Amniotic stem cell (primary cell): Measurements from ENCODE around the gene SP2.

Source experiments
- DNase-seq: peaks from one replicate; lab custom pipeline; 2025; lab: John Stamatoyannopoulos, UW

SP2 gene

DNA sequence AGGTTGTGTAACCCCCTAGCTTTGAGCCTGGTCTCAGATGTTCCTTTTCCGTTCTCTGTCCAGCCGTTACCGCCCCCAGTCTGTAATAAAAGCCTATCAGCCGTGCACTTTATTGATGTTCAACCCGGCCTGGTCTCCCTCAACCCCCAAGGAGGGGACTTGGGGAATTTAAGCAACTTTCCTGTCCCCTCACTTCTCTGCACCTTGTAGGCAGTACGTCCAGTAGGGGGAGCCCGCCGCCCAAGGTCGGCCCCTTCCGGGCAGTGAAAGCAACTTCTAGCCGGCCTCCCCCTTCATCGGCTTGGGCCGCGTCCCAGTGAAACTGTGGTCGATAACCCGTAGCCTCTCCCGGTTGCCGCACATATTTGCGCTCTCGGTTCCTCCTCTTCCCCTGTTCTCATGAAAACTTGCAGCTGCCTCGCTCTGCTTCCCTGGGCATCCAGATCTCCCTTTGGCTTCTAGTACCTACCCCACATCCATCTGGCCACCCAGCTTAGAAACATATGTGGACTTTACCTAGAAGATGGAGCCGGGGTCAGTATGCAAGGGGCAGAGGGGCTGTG is 53.2 kb downstream of the SP2 start:
- DNase-seq = peak; percentile 19

- DNase-seq = no peak
Observed at GRCh38 chr17:47949946-47950345, 53.9 kb downstream of the SP2 start.

GRCh38 chr17:47950448-47950847 is 54.4 kb downstream of the SP2 start:
- DNase-seq = no peak

DNA sequence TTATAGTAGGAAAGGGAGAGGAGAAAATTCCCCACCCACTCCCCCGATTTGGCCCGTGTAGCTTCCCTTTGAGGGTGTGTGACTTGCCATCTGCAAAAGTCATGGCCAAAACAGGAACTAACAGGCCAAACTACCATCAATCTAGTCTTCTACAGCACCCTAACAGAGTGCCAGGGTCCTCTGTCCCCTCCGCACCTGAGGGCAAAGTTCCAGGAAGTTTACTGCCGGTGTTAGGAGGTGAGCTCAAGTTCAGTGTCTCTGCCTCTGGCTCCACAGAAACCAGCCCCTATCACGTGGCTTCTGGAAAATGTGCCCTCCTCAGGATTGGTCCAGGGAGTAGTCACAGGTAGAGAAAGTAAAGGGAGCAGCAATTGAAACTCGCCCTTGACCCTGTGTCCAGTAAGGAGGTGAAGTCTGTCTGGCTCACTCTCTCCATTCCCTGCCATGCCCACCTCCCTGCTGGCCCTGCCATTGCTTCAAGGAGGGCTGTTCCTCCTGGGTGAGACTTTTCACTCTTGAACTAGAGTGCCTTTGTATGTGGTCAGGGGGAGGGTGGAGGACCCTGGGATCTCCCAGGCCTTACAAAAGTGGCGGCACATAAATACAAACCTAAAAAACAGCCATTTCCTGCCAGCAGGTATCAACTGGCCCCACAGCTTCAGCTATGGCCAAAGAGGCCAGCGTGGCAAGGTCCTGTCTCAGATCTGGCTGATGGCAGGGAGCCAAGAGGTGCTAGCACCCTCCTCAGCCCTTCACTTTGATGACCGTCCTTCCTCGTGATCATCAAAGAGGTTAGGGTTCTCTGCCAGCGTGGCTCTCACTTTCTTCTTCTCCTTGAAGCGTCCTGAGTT is 56.4 kb downstream of the SP2 start:
- no peak for DNase-seq

DNA sequence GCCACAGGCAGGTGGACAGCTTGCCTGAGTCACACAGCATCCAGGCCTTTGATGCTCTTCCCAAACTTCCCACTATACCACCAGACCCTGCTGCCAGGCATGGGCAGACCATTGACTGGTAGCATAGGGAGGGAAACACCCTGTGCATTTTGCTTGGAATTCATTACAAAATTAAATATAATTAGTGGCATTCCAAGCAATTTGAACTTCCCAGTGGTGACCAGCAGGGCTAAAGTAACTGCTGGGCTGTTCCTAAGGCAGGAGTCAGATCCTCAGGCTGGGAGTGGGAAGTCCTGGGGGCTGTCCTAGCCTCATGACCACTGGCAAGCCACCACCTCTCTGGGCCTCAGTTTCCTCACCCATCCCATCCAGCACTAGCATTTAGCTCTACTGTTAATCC is 57.9 kb downstream of the SP2 start:
- no peak for DNase-seq

DNA sequence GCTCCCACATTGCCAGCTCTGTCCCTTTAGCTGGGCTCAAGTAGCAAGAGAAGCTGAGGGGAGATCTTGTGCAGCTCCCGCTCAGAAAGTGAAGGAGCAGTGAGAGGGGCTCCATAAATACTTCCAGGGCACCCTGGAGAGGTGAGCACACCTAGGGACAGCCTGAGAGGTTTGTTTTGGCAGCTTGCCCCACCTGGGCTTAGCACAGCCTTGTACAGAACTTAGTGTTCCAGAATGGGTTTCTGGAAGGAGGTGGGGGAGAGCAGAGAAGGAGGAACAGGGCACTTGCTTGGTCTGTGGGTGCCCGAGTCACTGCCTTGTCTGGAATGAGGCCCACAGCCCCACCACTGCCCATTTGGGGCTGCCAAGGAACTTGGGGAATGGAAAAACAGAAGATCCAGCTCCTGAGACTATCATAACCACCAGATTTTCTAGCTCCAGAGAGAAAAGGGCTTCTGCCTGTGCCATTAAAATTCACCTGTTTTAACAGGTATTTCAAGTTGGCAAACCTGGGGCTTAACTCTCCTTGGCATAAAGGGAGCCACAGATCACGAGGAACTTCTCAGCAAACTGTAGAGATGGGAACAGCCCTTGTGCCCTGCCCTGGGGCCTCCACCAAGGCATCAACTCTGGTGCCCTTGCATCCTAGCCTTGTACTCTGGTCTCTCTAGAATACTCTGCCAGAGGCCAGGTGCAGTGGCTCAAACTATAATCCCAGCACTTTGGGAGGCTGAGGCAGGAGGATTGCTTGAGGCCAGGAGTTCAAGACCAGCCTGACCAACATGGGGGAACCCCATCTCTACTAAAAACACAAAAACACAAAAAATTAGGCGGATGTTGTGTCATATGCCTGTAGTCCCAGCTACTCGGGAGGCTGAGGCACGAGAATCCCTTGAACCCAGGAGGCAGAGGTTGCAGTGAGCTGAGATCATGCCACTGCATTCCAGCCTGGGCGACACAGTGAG is 59.7 kb downstream of the SP2 start:
- DNase-seq = no peak

DNA sequence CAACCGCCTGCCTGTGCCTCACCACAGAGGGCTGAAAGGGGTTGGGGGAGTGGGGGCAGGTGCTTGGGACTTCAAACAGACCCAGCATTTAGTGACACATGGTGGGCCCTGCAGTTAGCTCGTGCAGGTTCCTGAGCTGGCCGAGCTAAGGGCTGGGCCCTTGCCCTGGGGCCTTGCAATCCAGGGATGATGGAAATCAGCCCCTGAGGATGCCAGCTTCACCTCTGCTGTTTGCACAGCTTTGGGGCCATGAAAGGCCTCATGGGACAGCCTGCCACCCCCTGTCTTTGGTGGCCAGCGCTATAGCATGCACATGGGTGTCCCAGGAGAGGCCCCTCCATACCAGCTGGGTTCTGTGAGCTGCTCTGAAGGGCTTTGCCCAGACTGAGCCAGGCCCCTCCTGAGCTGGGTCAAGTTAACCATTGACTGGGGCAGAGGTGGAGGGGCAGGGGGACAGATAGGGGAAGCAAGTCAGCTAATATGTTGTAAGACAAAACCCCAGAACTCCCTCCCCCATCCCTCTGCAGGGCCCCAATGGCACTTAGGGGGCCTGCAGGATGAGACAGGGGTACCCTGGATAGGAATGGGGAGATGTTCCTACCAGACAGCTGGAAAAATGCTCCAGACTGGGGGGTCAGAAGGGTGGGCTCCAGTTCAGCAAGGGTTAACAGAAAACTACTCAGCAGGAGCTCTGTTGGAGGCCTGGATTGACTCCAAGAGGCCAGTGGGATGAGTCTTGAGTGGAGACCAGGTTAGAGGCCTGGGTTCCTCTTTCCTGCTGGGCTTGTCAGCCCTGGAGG is 61.0 kb downstream of the SP2 start:
- DNase-seq = no peak

GRCh38 chr17:47957591-47958490 is 61.8 kb downstream of the SP2 start, which contains the start of gene PRR15L:
TSS of gene PRR15L (minus strand) at chr17:47957883. CDS start at chr17:47953234, 4,649 bp downstream.
- no peak for DNase-seq

DNA sequence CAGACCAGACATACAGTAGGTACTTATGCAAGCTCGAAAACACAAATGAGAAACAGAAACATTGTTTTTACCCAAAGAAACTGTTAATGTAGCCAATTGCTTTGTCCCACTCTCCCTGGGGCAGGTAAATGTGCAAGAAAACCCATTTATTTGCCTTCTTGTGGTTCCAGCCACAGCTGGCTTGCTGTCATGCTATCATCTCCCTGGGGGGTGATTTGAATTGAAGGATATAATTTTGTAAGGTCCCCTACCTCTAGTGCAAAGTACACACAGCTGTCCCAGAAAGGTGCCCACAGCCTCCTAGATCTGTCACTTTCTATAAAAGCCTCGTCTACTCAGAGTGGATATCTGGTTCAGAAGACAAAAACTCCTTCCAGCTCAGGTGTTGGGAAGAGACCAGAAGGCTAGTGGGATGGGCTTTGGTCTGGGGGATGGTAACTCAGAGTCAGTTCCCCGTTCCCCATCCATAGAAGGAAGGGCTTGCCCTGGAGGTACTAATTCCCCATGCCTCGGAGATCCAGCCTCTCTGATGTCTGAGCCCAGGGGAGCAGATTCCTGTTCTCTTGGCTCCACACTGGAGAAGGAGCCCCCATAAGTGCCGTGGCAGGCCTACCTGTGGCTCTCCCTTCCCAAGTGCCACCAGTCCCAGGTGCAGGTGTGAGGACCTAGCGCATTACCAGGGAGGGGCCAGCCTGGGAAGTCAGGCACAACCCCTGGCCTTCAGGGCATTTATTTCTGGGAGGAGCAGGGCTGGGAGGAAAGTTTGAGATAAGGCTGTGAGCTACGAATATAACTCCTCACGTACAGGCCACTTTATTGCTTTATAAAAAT is 64.0 kb downstream of the SP2 start:
- DNase-seq = no peak

GRCh38 chr17:47961406-47961805 is 65.4 kb downstream of the SP2 start:
- no peak for DNase-seq

DNA sequence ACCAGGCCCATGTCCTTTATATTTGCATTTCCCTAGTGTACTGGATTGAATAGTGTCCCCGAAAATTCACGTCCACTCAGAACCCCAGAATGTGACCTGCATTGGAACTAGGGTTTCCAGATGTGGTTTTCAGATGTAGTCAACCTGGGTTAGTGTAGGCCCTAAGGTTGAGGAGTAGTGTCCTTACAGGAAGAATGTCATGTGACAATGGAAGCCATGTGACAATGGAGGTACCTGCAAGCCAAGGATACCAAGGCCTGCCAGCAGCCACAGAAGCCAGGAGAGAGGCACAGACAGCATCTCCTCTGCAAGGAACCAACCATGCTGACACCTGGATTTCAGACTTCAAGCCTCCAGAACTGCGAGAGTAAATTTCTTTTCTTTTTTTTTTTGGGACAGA is 66.9 kb downstream of the SP2 start:
- no peak for DNase-seq

DNA sequence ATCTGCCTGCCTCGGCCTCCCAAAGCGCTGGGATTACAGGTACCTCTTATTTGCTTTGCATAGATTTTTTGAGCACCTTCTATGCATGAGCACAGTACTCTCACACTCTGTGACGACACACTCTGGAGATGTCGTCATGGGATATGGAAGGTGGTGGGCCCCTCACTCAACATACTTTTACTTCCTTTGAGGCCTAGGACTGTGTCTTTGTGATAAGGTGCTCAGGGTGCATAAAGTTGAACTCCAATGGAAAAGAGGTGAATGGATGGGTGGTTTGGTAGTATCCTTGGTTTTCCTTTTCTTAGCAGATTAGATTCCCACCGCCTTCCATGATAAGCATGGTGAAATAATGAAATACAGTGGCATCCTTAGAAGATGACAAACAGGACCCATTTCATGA is 68.8 kb downstream of the SP2 start:
- no peak for DNase-seq

DNA sequence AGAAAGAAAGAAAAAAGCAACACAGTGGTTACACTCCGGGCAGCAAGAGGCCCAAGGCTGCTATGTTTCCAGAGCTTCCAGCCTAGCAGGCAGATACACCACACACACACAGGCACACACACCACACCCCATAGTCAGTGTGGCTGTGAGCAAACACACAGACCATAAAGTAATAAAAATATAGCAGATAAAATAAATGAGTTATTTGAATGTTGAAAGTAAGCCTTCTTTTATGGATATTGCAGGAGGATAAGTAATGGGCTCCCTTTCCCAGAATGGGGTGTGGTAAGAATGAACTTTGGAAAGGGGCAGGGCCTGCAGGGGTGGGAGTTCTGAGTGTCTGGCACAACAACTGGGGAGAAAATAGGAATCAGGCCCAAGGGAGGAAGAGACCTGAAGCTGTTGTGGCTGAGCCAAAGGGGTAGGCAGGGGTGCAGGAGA is 70.1 kb downstream of the SP2 start:
- DNase-seq = no peak

DNA sequence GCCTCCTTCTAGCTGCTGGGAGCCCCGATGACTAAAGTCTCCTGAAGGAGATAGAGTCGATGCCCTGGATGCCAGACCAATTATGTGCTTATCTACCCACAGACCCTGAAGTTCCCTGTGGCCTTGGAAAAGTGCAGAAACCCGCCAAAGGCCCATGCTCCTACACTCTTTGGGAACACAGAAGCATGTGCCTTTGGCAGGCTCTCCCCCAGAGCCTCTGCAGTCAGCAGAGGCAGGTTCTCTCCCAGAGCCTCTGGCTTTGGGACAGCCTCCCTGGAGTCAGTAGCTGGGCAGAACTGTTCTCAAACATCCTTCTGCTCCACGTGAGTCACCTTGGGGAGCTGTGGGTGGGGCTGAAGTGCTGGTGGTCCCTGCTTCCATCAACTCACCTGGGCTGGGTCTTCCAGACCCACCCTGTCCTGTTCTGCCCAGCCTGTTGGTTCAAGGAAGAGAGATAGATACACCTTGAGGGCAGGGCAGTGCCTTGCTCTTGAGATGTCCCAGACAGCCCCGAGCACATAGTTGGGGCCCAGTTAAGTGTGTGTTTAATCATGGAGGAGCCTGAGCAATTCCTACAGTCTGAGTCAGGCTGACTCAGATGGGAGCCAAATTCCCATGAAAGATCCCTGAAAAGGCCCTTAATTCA is 71.7 kb downstream of the SP2 start:
- DNase-seq = peak; percentile 66

DNA sequence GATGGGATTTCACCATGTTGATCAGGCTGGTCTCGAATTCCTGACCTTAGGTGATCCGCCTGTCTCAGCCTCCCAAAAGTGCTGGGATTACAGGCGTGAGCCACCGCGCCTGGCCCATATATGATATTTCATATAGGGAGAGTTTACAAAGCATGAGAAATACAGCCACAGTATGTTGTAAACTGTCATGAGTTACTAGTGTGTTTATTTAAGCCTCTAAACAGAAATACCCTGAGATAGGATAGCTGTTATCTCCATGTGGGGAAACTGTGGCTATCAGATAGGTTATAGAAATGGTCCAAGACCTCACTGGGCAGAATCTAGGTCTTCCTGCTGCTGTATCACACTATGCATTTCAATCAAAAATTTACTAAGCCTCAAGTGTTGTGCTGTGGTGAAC is 72.8 kb downstream of the SP2 start:
- DNase-seq = no peak

DNA sequence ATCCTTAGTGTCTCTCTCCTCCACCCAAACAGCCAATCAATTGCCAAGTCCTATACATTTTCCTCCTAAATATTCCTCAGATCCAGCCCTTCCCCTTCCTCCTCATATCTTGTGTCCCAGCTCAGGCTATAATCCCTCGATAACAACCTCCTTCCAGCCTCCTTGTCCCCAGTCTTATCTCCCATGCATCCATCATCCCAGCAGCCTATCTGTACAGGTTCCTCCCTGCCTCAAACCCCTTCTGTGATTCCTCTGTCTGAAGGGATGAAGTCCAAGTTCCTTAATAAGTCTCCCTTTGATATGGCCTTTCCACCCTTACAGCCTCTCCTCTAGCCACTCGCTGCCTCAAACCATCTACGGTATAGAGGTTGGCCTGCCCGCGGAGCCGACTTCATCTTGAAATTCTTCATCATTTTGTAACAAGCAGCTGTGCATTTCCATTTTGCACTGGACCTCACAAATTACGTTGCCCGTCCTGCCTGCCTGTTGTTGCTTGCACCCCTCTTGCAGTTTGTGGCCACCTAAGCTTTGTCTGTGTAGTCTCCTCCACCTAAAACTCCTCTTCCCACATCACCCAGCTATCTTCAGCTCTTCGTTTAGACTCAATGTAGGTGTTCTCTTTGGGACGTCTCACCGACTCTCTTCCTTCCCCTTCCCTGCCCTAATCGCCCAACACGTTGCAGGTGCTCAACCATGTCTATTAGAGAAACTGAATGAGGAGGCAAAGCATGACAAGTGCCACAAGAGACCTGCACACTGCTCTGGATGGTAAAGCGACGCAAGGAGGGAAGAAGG is 74.1 kb downstream of the SP2 start:
- no peak for DNase-seq

DNA sequence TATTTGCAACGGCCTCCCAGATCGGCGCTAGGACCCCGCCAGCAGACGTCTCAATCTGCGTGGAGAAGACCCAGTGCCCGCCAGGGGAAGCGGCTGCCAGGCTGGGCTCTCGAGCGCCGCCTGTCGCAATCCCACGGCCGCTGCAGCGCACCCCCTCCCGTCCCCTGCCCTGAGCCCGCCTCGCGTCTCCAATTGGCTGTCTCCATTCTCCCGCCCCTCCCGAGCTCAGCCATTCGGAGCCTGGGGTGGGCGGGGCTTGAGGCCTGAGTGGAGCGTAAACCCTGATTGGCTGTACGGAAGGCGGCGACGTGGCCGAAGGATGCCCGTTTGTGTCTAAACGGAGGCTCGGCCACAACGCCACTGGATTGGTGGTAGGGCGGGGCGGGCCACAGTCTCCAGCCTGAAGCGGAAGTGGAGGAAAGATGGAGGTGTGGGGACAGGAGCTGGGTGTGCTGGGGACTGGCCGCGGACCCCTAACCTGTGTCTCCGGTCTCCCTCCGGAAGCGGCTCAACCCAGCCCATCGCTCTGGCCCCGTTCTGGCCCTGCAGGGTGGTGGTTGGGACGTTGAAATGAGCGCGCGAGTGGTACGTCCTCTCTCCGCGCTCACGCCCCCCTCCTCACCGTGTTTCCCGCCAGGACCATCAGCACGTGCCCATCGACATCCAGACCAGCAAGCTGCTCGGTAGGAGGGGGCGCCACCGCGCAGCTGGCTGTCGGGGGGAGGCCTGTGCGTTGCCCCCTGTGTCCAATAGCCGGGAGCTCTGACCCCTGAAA is 74.9 kb downstream of the SP2 start, which contains the start of gene CDK5RAP3:
Gene CDK5RAP3, plus strand, starts transcription at position 389 of the 775 bp plus-strand sequence. Its CDS starts 34 bp downstream, at position 423.
- DNase-seq = peak; percentile 99
